OCI-LY3 (cell line): ENCODE measurements around the gene PLEKHH2.

Source experiments
- EZH2phosphoT487 ChIP-seq: fragments of 200-600 bp; shearing (Covaris generic); IDR thresholded peaks from 2 replicates; pipeline ENCODE4 v1.6.1; 2018; ENCODE audit warnings: antibody characterized with exemption, mixed run types, low read depth
- TF ChIP-seq, protein P1 (sequence below): fragments of 200-600, 300-600 bp; sonication (generic); IDR thresholded peaks from 2 replicates; pipeline ENCODE4 v1.5.1; 2014; ENCODE audit warnings: antibody characterized with exemption, low read length, low read depth

DNA sequence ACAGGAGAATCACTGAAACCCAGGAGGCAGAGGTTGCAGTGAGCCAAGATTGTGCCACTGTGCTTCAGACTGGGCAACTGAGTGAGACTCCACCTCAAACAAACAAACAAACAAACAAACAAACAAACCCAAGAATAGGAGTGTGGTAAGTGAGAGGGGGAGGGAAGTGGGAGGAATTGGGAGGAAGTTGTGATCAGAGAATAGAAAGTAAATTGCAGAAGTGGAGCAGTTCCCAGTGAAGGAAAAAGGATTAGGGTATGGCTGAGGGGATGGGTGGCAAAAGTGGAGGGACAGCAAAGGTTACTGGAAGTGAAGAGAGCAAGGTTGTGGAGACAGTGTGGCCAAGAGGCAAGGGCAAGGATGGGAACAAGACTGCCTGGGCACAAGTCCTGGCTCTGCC lies 80.3 kb downstream of the PLEKHH2 start:
- TF ChIP-seq, protein P1, sequence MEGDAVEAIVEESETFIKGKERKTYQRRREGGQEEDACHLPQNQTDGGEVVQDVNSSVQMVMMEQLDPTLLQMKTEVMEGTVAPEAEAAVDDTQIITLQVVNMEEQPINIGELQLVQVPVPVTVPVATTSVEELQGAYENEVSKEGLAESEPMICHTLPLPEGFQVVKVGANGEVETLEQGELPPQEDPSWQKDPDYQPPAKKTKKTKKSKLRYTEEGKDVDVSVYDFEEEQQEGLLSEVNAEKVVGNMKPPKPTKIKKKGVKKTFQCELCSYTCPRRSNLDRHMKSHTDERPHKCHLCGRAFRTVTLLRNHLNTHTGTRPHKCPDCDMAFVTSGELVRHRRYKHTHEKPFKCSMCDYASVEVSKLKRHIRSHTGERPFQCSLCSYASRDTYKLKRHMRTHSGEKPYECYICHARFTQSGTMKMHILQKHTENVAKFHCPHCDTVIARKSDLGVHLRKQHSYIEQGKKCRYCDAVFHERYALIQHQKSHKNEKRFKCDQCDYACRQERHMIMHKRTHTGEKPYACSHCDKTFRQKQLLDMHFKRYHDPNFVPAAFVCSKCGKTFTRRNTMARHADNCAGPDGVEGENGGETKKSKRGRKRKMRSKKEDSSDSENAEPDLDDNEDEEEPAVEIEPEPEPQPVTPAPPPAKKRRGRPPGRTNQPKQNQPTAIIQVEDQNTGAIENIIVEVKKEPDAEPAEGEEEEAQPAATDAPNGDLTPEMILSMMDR = no peak
- no peak for TF ChIP-seq EZH2phosphoT487
